Stimulated activated CD4-positive, alpha-beta T cell treated with anti-CD3 and anti-CD28 coated beads, Interleukin-1b, Interleukin-23, amount 100 ng/mL, for 24 hours (primary cell): Measurements from ENCODE around the gene EXD3.
"Not testable (repeated sequence)": the region's sequence is repeated elsewhere in the genome, so short reads cannot be mapped to it uniquely, and the experiment has no call there.

Experiments
- DNase-seq, 4 experiments: peaks; one replicate each; pipeline ENCODE4 v3.0.0-alpha.2; 2020; ENCODE audit warnings: low read depth in 4 of 4, low spot score in 1 of 4

The EXD3 gene

GRCh38 chr9:137458194-137459151 lies 35.5 kb upstream of the EXD3 start:
- DNase-seq: no peak

GRCh38 chr9:137457406-137458193 lies 34.6 kb upstream of the EXD3 start:
- no peak for DNase-seq

- no peak for DNase-seq
Measured at GRCh38 chr9:137456864-137457405, 34.0 kb upstream of the EXD3 start.

GRCh38 chr9:137456061-137456863 lies 33.3 kb upstream of the EXD3 start:
- DNase-seq: no peak

GRCh38 chr9:137455359-137455991 lies 32.5 kb upstream of the EXD3 start:
- DNase-seq: no peak

GRCh38 chr9:137454597-137455358 lies 31.8 kb upstream of the EXD3 start:
- no peak for DNase-seq

GRCh38 chr9:137454145-137454596 lies 31.2 kb upstream of the EXD3 start:
- DNase-seq: peak in 1 of 4 experiments; percentile 32

- DNase-seq: peak in 3 of 4 experiments; percentile 35 to 50 (median 39)
Measured at GRCh38 chr9:137453643-137454081, 30.7 kb upstream of the EXD3 start.

GRCh38 chr9:137452761-137453642 lies 30.0 kb upstream of the EXD3 start:
- no peak for DNase-seq

GRCh38 chr9:137452006-137452760 lies 29.2 kb upstream of the EXD3 start:
- DNase-seq: no peak

- DNase-seq: not testable (repeated sequence)
Measured at GRCh38 chr9:137451264-137452005, 28.5 kb upstream of the EXD3 start.

GRCh38 chr9:137450539-137451222 lies 27.7 kb upstream of the EXD3 start:
- not testable (repeated sequence) for DNase-seq

- DNase-seq: no peak
Measured at GRCh38 chr9:137449931-137450538, 27.1 kb upstream of the EXD3 start.

- DNase-seq: no peak
Measured at GRCh38 chr9:137449081-137449844, 26.3 kb upstream of the EXD3 start.

GRCh38 chr9:137448602-137448962 lies 25.6 kb upstream of the EXD3 start:
- DNase-seq: no peak
